Dedifferentiated amniotic fluid mesenchymal stem cell (primary cell): ENCODE results near the gene CDC20.

ENCODE experiments used
- DNase-seq: peaks from one replicate; pipeline ENCODE4 v3.0.0-alpha.2; 2016; ENCODE audit errors: extremely low spot score

The CDC20 gene

GRCh38 chr1:43329995-43330751, 28.6 kb upstream of the CDC20 start:
- peak; percentile 23 for DNase-seq

- no peak for DNase-seq
Measured at GRCh38 chr1:43331688-43332087, 27.1 kb upstream of the CDC20 start.

- no peak for DNase-seq
Measured at GRCh38 chr1:43334453-43335205, 24.2 kb upstream of the CDC20 start.

- no peak for DNase-seq
Measured at GRCh38 chr1:43337588-43337987, 21.2 kb upstream of the CDC20 start, which contains the start of gene MPL. Gene MPL, plus strand, starts transcription at chr1:43337818. Its CDS starts 31 bp downstream, at chr1:43337849.

GRCh38 chr1:43338001-43338400, 20.8 kb upstream of the CDC20 start:
- no peak for DNase-seq

- no peak for DNase-seq
Measured at GRCh38 chr1:43339584-43340232, 19.1 kb upstream of the CDC20 start.

- no peak for DNase-seq
Measured at GRCh38 chr1:43340559-43340958, 18.2 kb upstream of the CDC20 start.

- no peak for DNase-seq
Measured at GRCh38 chr1:43344267-43344850, 14.4 kb upstream of the CDC20 start.

- DNase-seq, result no peak
Measured at GRCh38 chr1:43345120-43345519, 13.7 kb upstream of the CDC20 start.

GRCh38 chr1:43346636-43347035, 12.1 kb upstream of the CDC20 start:
- no peak for DNase-seq

GRCh38 chr1:43348343-43348808, 10.4 kb upstream of the CDC20 start:
- DNase-seq, result no peak

- DNase-seq, result no peak
Measured at GRCh38 chr1:43348809-43349593, 9.8 kb upstream of the CDC20 start.

GRCh38 chr1:43349594-43350306, 9.0 kb upstream of the CDC20 start:
- DNase-seq, result no peak

GRCh38 chr1:43350976-43351375, 7.8 kb upstream of the CDC20 start:
- DNase-seq, result no peak

- no peak for DNase-seq
Measured at GRCh38 chr1:43351421-43352350, 7.1 kb upstream of the CDC20 start.

GRCh38 chr1:43352351-43352705, 6.5 kb upstream of the CDC20 start:
- no peak for DNase-seq

GRCh38 chr1:43352881-43353280, 5.9 kb upstream of the CDC20 start:
- no peak for DNase-seq

GRCh38 chr1:43354471-43354870, 4.3 kb upstream of the CDC20 start:
- DNase-seq, result no peak

GRCh38 chr1:43354936-43355335, 3.8 kb upstream of the CDC20 start:
- DNase-seq, result no peak

GRCh38 chr1:43357251-43357650, 1.5 kb upstream of the CDC20 start:
- DNase-seq, result no peak
